GM21423 (cell line): ENCODE data around the gene LUZP2.

Source experiments
- ATAC-seq: cut with Tn5 transposase; IDR thresholded peaks from one replicate; pipeline ENCODE4 v1.9.1; 2021; ENCODE audit warnings: mild to moderate bottlenecking, moderate library complexity; ENCODE audit not compliant: unreplicated experiment

Gene LUZP2

DNA sequence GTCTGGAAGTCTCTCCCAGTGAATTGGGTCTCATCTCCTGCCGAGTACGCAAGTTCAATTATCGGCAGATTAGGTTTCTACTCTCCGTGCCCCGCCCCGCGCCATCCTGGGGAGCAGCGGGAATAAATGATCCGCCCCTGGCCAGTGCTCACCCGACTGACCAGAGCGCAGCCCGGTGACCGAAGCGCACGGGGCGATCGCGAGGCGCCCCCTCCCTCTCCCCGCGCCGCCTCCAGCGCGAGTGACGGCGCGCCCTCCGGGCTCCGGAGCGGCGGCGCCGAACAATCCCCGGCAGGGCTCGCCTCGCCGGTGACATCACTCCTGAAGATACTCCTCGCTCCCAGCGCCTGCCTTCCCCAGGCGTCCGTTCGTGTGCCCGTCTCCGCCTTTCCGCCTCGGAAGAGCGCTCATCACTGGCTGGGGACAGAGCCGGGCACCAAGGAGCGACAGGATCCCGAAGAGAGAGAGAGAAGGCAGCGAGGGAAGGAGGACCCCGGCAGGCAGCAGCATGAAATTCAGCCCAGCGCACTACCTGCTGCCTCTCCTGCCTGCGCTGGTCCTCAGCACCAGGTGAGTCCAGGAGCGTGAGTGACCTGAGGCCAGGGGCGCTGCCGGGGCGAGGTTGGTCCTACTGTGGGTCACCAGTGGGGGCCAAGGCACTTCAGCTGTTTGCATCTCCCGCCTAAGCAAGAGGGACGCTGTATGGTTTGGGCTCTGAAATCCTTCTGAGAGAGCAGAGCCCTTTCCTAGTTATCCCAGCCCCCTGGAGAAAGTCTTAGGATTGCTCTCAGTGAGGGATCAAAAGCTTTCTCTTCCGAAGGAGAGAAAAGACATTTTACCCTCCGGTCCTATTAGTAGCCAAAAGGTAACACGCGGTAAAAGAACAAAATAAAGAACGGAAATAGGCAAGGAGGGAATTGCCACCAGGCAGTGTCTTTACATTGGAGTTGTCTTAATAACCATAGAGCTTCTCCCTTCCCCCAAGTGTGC lies at the start of gene LUZP2:
Gene LUZP2, plus strand, starts transcription at position 318 of the 990 bp plus-strand sequence.
- ATAC-seq: no peak

DNA sequence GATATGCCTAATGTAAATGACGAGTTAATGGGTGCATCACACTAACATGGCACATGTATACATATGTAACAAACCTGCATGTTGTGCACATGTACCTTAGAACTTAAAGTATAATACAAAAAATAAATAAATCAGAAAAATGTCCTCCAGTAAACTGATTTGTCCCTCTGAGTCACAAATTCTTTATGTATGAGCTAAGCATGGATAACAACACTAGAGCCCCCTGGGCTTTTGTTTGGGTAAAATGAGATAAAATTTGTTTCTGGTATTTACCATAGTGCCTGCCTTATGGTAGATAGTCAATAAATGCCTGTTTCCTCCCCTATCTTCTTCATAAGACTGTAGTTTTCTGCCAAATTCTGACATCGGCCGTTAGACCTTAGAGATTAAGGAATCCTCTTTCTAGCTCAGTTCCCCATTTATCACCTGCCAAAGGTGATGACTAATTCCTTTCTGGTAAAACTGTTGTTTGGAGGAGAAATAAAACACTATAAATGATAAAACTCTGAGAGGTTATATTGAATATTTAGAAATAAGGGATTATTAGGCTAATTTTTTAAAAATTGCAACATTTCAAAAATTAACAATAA lies 43.6 kb upstream of the LUZP2 start:
- ATAC-seq: no peak

DNA sequence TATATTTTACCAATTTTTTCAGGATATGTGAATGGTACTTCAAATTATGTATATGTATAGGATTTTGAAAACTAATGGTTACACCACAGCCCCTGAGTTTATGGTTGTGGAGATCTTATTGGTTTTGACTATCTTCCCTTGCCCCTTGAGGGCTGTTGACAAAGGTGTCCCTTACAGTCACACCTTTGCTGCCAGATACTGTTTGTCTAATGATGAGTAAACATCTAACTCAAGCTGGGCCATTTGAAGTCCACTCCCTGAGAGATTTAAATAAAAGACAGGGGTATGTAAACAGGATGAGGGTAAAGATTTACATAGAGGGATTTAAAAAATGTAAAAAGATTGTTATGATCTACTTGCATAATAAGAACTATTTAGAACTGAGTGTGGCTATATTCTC lies 38.9 kb upstream of the LUZP2 start:
- no peak for ATAC-seq

DNA sequence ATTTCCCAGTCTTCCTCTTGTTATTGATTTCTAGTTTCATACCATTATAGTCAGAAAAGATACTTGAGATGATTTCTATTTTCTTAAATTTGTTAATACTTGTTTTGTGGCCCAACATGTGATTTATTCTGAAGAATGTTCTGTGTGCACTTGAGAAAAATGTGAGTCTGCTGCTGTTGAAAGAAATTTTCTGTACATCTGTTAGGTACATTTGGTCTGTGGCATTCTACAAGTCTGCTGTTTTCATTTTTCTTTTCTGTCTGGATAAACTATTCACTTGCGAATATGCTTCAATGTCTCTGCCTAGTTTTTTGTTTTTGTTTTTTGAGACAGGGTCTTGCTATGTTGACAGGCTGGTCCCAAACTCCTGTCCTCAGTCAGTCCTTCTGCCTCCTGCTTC lies 26.4 kb upstream of the LUZP2 start:
- ATAC-seq: no peak

DNA sequence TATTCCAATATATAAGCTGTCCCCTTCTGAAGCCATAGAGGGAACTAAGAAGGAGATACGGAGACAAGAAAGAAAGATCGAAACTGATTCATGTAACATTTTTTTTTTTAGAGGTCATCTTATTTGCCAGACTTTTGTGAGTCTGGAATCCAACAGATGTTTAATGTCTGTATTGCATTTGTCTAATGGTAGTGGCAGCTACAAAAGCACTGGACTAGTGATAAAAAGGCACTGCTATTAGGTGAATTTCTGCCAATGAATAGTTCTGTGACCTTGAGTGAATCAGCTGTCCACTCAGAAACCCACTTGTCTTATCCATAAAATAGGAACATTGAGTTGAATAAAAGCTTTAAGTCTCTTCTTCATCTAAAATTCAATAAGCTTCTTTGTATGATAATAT lies 25.8 kb upstream of the LUZP2 start:
- ATAC-seq: no peak

DNA sequence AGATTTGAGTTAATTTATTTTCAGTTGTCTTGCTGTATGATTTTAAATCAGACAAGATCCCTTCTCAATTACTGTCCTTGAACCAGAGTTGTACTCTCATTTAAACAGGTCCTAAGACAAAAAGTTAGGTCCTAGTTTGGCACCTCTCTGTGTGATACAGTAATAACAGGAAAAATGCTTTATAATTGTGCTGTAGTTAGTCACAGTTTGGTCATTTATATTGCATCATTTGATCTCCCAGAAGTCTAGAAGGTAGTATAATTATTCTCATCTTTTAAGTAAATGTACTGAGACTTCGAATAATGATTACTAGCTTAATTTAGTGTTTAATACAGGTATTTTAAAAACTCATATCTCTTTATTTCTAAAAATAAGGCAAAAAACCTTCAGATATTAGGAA lies 18.1 kb upstream of the LUZP2 start:
- ATAC-seq: no peak

DNA sequence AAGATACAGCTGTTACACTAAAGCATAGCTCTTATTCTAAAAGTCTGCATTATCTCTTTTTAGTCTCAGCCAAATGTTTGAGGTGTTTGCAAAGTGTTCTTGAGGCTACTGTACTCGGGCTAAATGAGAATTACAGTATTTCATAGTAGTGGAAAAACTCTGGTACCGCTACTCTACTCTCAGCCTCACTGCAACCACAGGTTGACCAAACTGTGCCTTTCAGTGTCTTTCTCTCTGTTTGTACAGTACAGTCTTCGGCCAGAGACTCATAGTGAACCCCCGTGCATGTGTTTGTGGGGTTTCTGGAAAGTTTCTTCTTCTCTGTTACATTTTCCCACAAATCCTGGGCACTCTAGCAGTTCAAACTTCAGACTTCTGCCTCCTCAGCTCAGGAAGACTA lies 7.4 kb upstream of the LUZP2 start:
- no peak for ATAC-seq

DNA sequence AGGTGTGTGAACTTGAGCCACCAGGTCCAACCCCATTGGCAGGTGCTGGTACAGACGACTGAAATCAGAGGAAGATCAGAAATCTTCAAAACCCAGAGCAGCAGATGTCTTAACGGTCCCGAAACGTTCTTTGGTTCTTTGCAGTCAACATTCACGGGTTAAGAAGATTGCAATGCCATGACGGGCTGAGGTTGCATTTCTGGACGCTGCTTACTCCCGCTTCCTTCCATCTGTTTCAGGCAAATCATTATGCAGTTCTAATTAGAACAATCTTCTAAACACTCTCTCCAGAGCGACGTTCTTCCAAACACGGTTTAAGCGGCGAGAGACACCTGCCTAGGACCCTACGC lies 492 bp upstream of the LUZP2 start:
- no peak for ATAC-seq

DNA sequence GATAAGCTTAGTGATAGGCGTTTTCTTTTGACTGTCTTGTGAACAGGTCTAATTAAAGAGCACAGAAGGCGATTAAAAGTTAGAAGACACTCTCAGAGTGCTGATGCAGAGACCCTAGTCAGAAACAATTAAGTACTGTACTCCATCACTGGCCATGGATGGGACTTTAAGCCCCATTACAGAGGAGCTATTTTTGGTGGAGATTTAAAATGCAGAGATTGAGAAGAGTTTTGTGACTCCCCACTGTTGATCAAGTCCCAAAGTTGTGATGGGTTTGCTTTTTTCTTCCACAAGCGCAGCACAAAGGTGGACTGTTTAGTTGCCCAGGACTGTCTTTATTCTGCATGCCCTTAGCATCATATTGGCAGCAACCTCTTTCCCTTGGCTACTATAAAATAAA lies 978 bp downstream of the LUZP2 start:
- no peak for ATAC-seq

DNA sequence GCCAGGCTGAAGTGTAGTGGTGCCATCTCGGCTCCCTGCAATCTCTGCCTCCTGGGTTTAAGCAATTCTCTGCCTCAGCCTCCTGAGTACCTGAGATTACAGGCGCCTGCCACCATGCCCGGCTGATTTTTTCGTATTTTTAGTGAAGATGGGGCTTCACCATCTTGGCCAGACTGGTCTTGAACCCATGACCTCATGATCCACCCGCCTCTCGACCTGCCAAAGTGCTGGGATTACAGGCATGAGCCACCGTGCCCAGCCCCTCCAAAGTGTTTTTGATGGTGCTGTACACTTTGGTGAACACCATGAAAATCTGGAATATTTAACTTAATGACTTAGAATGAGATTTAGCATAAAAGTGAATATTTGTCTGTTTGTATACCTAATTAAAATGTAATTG lies 5.6 kb downstream of the LUZP2 start:
- ATAC-seq: no peak

DNA sequence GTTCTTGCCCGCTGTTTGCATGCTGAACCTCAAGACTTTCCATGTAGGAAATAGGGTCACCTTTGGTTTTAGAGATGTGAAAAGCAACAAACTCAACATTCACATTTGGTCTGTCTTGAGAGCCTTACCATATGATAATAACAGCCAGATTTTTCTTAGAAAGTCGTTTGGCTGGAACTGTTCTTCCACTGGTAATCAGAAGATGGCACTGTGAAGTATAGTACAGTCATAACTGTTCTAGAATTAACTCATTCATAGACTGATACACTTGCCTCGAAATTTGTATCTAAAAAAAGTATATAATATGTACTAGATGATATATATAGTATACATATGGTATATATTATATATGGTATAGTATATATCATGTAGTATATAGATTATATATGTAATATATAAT lies 12.3 kb downstream of the LUZP2 start:
- ATAC-seq: no peak

DNA sequence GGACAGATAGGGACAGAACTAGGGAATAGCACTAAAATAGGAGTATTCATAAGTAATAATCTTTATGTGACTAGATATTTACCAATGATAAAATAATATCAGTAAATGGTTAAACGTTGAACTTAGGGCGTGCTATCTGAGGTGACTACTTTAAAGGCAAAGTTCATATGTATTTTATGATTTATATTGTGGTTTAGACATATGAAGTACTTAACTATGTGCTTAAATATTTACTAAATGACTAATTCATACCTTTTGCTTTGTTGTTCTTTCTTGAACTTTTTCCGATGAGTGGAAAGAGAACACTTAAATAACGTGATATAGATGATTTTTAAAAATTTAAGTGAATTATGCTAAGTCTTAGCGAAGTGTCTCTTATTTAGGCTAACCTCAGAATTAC lies 14.7 kb downstream of the LUZP2 start:
- no peak for ATAC-seq

DNA sequence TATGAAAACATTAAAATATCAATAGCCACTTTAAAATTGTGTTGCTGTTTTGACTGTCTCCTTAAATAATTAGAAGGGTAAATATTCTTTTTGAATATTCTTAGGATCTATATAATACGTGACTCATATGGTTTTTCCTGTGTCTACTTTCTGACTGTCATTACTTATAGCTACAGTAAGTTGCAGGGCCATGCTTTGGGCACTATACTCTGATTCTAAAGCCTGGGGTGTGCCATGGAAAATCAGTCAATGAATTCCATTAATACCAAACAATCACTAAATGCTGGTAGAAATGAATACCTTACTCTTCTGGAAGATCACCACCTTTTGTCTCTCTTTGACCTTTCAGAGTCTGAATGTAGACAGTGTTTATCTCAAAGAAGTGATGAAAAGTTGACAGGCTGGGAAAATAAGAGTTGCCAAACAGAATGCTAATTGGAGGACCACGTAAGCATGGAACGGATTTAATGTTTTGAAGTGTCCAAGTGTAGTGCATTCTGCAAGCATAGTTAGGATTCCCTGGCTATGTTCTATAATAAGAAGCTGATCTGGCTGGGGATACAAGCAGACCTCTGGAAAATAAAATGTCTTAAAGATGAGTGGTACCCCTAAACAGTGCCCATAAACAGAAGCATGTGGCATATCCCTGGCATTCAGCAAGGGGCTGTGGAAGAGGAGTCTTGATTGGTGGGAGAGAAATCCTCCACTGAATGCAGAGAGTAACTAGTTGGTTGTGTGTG lies 16.8 kb downstream of the LUZP2 start:
- ATAC-seq: no peak

DNA sequence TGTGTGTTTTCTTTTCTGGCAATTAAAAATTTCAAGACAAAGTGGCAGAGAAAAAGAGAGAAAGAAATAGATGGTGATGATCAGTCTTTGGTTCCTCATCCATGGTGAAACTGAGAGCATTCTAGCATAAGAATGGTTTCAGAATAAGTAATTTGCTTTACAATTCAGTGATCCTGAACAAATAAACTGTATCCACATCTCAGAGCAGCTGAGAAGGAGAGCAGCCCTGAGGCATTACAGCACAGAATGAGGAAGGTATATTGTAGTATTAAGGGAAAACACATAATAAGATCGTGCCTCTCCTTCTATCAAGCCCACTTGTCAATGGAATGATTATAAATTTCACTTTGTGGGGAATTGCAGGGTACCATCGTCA lies 17.4 kb downstream of the LUZP2 start:
- no peak for ATAC-seq

DNA sequence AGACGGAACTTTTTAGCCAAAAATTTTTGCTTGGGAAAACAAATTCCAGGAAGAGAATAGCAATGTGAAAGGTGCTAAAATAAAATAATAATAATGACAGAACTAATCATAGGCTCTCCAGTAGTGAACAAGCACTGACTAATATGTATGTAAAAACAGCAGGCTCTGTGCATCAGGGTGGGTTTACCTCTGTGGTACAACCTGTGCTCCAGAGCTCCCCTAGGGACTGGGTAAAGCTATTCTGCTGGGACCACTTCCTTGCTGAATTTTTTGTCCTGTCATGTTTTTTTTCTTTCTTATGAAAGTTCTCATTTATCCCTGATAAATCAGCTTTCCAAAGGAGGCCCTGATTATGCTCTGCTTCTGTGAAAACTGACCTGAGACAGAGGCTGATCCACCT lies 18.8 kb downstream of the LUZP2 start:
- ATAC-seq: no peak

DNA sequence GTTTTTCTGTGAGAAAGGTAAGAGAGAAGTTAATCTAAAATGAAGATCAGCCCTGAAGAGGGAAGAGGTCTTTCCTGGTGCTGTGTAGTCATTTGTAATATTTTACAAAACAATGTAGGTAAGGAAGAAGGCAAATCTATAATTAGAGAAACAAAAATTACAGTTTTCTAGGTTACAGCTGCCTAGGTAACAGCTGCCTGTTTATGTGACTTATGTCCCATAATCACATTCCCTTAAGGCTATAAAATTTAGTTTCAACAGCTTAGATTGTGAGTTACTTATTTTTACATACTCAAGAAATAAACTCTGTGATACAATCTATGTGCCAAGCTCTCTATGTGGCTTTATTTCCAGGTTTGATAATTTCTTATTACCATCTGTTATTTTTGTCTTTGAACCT lies 19.8 kb downstream of the LUZP2 start:
- no peak for ATAC-seq

DNA sequence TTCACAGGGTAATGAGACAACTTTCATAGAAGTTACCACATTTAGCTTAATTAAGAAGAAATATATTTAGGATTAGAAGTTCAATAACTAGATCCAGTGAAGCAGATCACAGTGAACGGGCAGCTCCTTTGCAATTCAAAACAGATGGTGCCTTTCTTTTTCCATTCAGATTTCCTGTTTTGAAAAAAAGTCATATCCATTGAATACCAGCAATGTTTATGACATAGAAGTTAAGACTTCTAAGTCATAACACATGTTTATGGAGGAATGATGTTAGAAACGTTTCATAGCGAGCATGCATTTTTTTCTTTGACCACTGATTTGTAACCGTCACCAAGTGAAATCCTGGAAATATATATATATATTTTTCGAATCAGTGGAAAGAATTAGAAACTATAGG lies 24.7 kb downstream of the LUZP2 start:
- no peak for ATAC-seq

DNA sequence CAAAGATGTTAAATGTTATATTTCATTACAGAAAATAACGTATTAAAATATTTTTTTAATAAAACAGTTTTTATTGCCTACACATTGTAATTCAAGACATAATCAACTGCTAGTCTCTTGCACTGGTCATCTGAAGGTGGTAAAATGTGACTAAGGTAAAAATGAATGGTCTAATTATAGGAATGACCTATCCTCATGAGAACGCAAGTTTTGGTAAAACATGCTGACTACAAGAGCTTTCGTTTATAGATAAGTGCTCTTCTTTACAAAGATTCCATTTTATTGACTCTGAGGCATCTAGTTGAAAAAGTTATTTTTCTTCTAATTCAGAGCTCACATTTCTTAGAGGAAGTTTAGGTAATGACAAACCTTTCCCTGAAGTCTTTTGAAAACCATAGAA lies 27.3 kb downstream of the LUZP2 start:
- no peak for ATAC-seq

DNA sequence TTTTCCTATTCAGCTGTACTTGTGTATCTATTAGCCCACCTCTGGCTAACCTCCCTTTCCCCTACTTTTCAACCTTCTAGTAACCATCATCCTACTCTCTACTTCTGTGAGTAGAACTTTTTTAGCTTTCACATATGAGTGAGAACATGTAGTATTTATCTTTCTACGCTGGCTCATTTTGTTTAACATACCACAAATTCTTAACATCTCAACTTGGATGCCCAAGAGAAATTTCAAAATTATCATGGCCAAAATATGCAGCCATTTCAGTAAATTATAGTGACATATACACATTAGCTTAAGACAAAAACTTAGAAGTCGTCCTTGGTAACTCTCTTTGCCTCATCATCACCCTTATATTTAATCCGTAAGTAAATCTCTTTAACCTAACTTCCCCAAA lies 34.7 kb downstream of the LUZP2 start:
- no peak for ATAC-seq

DNA sequence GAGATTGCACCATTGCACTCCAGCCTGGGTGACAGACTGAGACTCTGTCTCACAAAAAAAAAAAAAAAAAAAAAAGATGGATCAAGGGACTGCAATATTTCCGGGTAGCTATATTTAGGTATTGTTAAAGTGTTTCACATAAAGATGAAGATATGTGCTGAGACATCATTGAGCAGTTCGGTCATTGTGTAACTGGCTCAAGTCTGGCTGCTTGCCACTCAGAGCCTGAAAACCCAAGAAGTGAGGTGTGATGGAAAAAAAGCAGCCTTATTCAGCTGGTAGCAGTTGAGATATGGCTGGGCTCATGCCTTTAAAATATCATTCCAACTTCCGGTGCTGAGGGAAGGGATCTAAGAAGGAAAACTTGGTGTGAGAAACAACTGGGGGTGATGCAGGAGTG lies 46.9 kb downstream of the LUZP2 start:
- no peak for ATAC-seq

DNA sequence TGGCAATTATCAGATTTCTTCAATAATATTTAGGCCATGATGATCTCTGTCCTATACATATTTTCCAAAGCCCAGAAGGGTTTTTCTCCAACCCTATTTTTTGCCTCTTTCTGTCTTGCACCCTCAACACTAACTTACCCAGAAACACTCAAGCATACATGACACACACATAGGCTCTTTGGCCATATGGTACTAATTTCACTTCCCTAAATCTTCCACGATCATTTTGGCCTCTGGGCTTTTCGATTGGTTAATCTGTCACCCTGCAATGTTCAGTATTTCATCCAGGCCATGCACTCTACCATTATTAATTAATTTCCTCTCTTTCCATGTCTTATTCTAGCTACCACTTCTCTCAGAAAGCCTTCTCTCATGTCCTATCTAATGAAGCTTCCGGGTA lies 59.8 kb downstream of the LUZP2 start:
- ATAC-seq: peak; percentile 68

DNA sequence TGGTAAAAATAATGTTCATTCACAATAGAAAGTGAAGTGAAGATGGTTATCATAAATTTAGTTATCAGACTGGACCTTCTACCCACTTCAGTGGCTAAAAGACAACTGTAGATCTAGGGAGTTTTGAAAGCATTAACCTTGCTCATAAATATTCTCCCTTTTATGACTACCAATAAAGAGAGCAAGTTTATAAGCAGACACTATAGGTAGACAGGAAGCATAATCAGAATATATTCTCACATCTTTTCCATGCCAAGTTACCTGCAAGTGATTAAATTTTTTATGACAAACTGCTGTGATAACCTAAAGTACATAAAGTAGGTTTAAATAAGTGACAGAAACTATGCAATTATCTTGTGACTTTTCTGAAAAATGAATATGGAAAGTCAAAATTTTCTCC lies 62.5 kb downstream of the LUZP2 start:
- no peak for ATAC-seq
